HEK293 (cell line): ENCODE measurements around the gene GRIA1.

ENCODE experiments used
- ZFP41 ChIP-seq: fragments of 450-650 bp; formaldehyde crosslinking; IDR thresholded peaks from 2 replicates; pipeline ENCODE4 v1.5.1; 2016; ENCODE audit warnings: missing biosample characterization, missing genetic modification characterization, borderline replicate concordance
- ZNF140 ChIP-seq: fragments of 450-650 bp; formaldehyde crosslinking; IDR thresholded peaks from 2 replicates; pipeline ENCODE4 v1.5.1; 2016; ENCODE audit warnings: missing biosample characterization, missing genetic modification characterization
- ZNF175 ChIP-seq: fragments of 450-650 bp; formaldehyde crosslinking; IDR thresholded peaks from 2 replicates; pipeline ENCODE4 v1.5.1; 2016; ENCODE audit warnings: missing biosample characterization, missing genetic modification characterization
- ZNF274 ChIP-seq, 2 experiments: fragments of 200-500 bp in 1 of 2; fragments of 450-650 bp in 1 of 2; sonication (Bioruptor generic) in 1 of 2; formaldehyde crosslinking in 1 of 2; IDR thresholded peaks; 2 replicates each; pipeline versions ENCODE4 v1.5.1 to v1.6.1; 2014 to 2016; ENCODE audit warnings: borderline replicate concordance in 1 of 2, inconsistent platforms in 1 of 2, low read length in 1 of 2, missing biosample characterization in 1 of 2, missing genetic modification characterization in 1 of 2
- TF ChIP-seq, protein P1 (sequence below): fragments of 450-650 bp; formaldehyde crosslinking; IDR thresholded peaks from 2 replicates; pipeline ENCODE4 v1.5.1; 2016; ENCODE audit warnings: missing biosample characterization, missing genetic modification characterization

DNA sequence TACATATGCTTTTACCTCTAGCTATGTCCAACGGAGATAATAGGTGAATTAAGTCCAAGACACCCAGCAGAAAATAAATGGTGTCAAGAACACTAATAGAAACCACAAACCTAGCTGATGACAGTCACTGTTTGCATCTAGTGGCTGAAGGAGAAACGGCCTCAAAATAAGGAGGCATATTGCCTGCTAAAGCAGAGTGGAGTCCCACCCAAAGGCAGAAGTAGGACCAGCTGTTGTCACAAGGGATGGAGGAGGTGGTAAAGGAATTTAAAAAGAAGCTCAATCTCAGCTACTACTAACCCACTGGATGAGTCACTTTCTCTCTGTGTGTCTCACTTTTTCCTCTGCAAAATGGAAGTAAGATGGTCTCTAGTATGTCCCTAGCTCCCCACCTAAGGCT lies 224.3 kb downstream of the GRIA1 start:
- TF ChIP-seq, protein P1, sequence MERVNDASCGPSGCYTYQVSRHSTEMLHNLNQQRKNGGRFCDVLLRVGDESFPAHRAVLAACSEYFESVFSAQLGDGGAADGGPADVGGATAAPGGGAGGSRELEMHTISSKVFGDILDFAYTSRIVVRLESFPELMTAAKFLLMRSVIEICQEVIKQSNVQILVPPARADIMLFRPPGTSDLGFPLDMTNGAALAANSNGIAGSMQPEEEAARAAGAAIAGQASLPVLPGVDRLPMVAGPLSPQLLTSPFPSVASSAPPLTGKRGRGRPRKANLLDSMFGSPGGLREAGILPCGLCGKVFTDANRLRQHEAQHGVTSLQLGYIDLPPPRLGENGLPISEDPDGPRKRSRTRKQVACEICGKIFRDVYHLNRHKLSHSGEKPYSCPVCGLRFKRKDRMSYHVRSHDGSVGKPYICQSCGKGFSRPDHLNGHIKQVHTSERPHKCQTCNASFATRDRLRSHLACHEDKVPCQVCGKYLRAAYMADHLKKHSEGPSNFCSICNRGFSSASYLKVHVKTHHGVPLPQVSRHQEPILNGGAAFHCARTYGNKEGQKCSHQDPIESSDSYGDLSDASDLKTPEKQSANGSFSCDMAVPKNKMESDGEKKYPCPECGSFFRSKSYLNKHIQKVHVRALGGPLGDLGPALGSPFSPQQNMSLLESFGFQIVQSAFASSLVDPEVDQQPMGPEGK (tag by site-specific recombination) = no peak
- TF ChIP-seq ZNF274 (IDR thresholded peaks at IDR 0.05; ENCODE audit: low read length) = no peak
- TF ChIP-seq ZNF274 (tag by site-specific recombination; IDR thresholded peaks at IDR 0.05; ENCODE audit: borderline replicate concordance) = no peak
- TF ChIP-seq ZNF175 = no peak
- TF ChIP-seq ZFP41 (tag by site-specific recombination) = no peak
- no peak for TF ChIP-seq ZNF140 (tag by site-specific recombination)
